WTC11 (cell line): ENCODE data around the gene HOXA13. TPM values are rescaled to one million over a fixed set of nuclear protein-coding genes. Genes with fewer than 3 reads are reported as not detected.

Experiments
- ATAC-seq: fragments of 200-7000 bp; cut with Tn5 transposase; 2 replicates; pipeline ENCODE4 v1.10.0; 2021; ENCODE audit warnings: mild to moderate bottlenecking, moderate library complexity
- CTCF ChIA-PET: fragments of 300-600 bp; sonication (Branson Sonifier 250); formaldehyde crosslinking; loops from one replicate; lab custom pipeline; 2021; ENCODE audit warnings: antibody characterized with exemption; lab: Charles Lee
- POLR2A ChIA-PET: fragments of 350-600 bp; sonication (Branson Sonifier 250); formaldehyde crosslinking; loops from one replicate; lab custom pipeline; 2021; ENCODE audit warnings: antibody characterized with exemption; lab: Charles Lee
- DNase-seq: peaks from one replicate; pipeline ENCODE4 v3.0.0; 2021; ENCODE audit warnings: low spot score
- H3K27ac Mint-ChIP-seq: 2 replicates; pipeline ENCODE4 v1.8.0; 2021; ENCODE audit warnings: mixed read lengths
- H3K27me3 Mint-ChIP-seq: 2 replicates; pipeline ENCODE4 v1.8.0; 2021; ENCODE audit warnings: low read depth, mild to moderate bottlenecking, moderate library complexity, mixed read lengths
- H3K36me3 Mint-ChIP-seq: 2 replicates; pipeline ENCODE4 v1.8.0; 2021; ENCODE audit warnings: mixed read lengths
- H3K4me1 Mint-ChIP-seq: 2 replicates; pipeline ENCODE4 v1.8.0; 2022; ENCODE audit warnings: mixed read lengths
- H3K4me3 Mint-ChIP-seq: 2 replicates; pipeline ENCODE4 v1.8.0; 2021; ENCODE audit warnings: mild to moderate bottlenecking, moderate library complexity, mixed read lengths
- H3K9me3 Mint-ChIP-seq: 2 replicates; pipeline ENCODE4 v1.8.0; 2021; ENCODE audit warnings: mixed read lengths
- ELF4 ChIP-seq: sonication (generic); formaldehyde crosslinking; IDR thresholded peaks from 2 replicates; pipeline ENCODE4 v1.8.1; 2022; ENCODE audit warnings: low read depth, mild to moderate bottlenecking, moderate library complexity, missing genetic modification reagents
- ESRRA ChIP-seq: sonication (generic); formaldehyde crosslinking; IDR thresholded peaks from 2 replicates; pipeline ENCODE4 v1.8.1; 2022; ENCODE audit warnings: mild to moderate bottlenecking, missing genetic modification reagents, borderline replicate concordance
- FOXJ3 ChIP-seq: sonication (generic); formaldehyde crosslinking; IDR thresholded peaks from 2 replicates; pipeline ENCODE4 v1.9.0; 2021; ENCODE audit warnings: missing genetic modification reagents, mild to moderate bottlenecking, borderline replicate concordance
- GRHL2 ChIP-seq: fragments of 250-450 bp; sonication (Bioruptor Pico); IDR thresholded peaks from 2 replicates; pipeline ENCODE4 v1.8.0; 2022; ENCODE audit warnings: mild to moderate bottlenecking, moderate library complexity; ENCODE audit not compliant: insufficient replicate concordance, severe bottlenecking
- IRF2 ChIP-seq: sonication (generic); formaldehyde crosslinking; IDR thresholded peaks from 2 replicates; pipeline ENCODE4 v1.8.0; 2022; ENCODE audit warnings: low read depth, missing genetic modification reagents, borderline replicate concordance
- NR1H2 ChIP-seq: sonication (generic); formaldehyde crosslinking; IDR thresholded peaks from 2 replicates; pipeline ENCODE4 v1.9.0; 2021; ENCODE audit warnings: mild to moderate bottlenecking, moderate library complexity, missing genetic modification reagents
- PRRX2 ChIP-seq: fragments of 250-450 bp; sonication (Bioruptor Pico); IDR thresholded peaks from 2 replicates; pipeline ENCODE4 v1.8.0; 2021; ENCODE audit warnings: mild to moderate bottlenecking
- TEAD4 ChIP-seq: sonication (generic); formaldehyde crosslinking; IDR thresholded peaks from 2 replicates; pipeline ENCODE4 v1.8.0; 2022; ENCODE audit warnings: mild to moderate bottlenecking, missing genetic modification reagents
- TP53 ChIP-seq: sonication (generic); formaldehyde crosslinking; IDR thresholded peaks from 2 replicates; pipeline ENCODE4 v1.8.1; 2023; ENCODE audit warnings: mild to moderate bottlenecking, missing genetic modification reagents
- ZNF671 ChIP-seq: fragments of 250-450 bp; sonication (Bioruptor Pico); IDR thresholded peaks from 2 replicates; pipeline ENCODE4 v1.8.0; 2021; ENCODE audit warnings: mild to moderate bottlenecking
- total RNA-seq: library from RNA; stranded (reverse); gene quantifications from 3 replicates; pipeline ENCODE4 v1.2.3, GENCODE V29; 2021
- TF ChIP-seq, protein P1 (sequence below): sonication (generic); formaldehyde crosslinking; IDR thresholded peaks from 2 replicates; pipeline ENCODE4 v1.8.0; 2022; ENCODE audit warnings: mild to moderate bottlenecking, missing genetic modification reagents
- TF ChIP-seq, protein P2 (sequence below): sonication (generic); formaldehyde crosslinking; IDR thresholded peaks from 2 replicates; pipeline ENCODE4 v1.8.0; 2022; ENCODE audit warnings: mild to moderate bottlenecking, missing genetic modification reagents
- TF ChIP-seq, protein P3 (sequence below): fragments of 250-450 bp; sonication (Bioruptor Pico); IDR thresholded peaks from 2 replicates; pipeline ENCODE4 v1.9.0; 2021; ENCODE audit warnings: mild to moderate bottlenecking
- TF ChIP-seq, protein P4 (sequence below): sonication (generic); formaldehyde crosslinking; IDR thresholded peaks from 2 replicates; pipeline ENCODE4 v1.8.1; 2023; ENCODE audit warnings: mild to moderate bottlenecking, missing genetic modification reagents, moderate library complexity

HOXA13 gene
- total RNA-seq, 1 experiment from 2014 or later = not detected

DNA sequence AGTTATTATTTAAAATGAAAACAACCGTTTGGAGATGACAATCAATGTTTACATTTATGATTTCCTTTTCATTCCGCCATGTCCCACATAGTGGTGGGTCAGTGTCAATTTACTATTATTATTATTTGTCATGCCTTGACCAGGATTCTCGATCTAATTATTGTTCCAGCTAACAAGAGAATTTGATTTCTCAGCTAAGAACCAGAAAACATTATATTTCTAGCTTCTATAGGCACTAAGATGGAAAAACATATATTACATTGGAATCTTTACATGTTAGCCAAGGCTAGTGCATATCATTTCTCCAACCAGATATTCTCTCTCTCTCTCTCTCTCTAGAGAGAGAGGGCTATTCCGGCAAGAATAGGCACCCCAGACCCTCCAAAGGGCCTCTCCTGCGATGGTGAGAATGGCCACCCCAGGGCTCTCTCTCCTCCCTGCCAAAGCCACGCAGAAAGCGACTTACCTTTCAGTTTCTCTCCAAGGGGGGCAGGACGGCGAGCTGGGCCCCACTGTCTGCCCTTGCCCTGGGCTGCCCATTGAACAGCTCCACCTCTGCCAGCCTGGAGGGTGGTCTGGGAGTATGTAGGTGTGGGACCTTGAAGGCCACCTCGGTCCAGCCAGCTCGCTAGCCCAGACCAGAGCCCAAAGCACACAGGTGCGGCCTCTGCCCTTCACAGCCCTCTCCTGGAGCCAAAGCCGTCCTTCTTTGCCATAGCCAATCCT is 49.9 kb downstream of the HOXA13 start:
- TF ChIP-seq FOXJ3 (CRISPR knock-in tag) (no peak), TP53 (no peak)
- TF ChIP-seq, protein P1, sequence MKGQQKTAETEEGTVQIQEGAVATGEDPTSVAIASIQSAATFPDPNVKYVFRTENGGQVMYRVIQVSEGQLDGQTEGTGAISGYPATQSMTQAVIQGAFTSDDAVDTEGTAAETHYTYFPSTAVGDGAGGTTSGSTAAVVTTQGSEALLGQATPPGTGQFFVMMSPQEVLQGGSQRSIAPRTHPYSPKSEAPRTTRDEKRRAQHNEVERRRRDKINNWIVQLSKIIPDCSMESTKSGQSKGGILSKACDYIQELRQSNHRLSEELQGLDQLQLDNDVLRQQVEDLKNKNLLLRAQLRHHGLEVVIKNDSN (CRISPR knock-in tag) = no peak
- ChIA-PET POLR2A (no interaction called here), CTCF (interaction anchor here (0.8 to 4.0 kb wide), 12 partner anchors 8 to 467 kb away, joined by 3 to 74 read pairs (median 4); partner anchors contain the start of gene HOXA9)
- Mint-ChIP-seq H3K27me3 (peaks cover 100% of the 10 kb centered on the region), H3K4me3 (peak overlapping the region; percentile 55), H3K4me1 (peaks cover 26% of the 10 kb centered on the region), H3K27ac (no peak overlapping the region), H3K36me3 (peaks cover 3% of the 10 kb centered on the region), H3K9me3 (no peaks in the 10 kb centered on the region)
- no peak for DNase-seq
- ATAC-seq = no peak

GRCh38 chr7:27148756-27149641 is 50.9 kb downstream of the HOXA13 start:
- TF ChIP-seq IRF2 (CRISPR knock-in tag) (no peak), TEAD4 (CRISPR knock-in tag) (no peak), GRHL2 (no peak), NR1H2 (no peak), ZNF671 (CRISPR knock-in tag) (no peak), ELF4 (no peak), ESRRA (CRISPR knock-in tag) (no peak)
- TF ChIP-seq, protein P2, sequence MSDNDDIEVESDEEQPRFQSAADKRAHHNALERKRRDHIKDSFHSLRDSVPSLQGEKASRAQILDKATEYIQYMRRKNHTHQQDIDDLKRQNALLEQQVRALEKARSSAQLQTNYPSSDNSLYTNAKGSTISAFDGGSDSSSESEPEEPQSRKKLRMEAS (CRISPR knock-in tag) = no peak
- TF ChIP-seq, protein P3, sequence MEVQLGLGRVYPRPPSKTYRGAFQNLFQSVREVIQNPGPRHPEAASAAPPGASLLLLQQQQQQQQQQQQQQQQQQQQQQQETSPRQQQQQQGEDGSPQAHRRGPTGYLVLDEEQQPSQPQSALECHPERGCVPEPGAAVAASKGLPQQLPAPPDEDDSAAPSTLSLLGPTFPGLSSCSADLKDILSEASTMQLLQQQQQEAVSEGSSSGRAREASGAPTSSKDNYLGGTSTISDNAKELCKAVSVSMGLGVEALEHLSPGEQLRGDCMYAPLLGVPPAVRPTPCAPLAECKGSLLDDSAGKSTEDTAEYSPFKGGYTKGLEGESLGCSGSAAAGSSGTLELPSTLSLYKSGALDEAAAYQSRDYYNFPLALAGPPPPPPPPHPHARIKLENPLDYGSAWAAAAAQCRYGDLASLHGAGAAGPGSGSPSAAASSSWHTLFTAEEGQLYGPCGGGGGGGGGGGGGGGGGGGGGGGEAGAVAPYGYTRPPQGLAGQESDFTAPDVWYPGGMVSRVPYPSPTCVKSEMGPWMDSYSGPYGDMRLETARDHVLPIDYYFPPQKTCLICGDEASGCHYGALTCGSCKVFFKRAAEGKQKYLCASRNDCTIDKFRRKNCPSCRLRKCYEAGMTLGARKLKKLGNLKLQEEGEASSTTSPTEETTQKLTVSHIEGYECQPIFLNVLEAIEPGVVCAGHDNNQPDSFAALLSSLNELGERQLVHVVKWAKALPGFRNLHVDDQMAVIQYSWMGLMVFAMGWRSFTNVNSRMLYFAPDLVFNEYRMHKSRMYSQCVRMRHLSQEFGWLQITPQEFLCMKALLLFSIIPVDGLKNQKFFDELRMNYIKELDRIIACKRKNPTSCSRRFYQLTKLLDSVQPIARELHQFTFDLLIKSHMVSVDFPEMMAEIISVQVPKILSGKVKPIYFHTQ (CRISPR knock-in tag) = no peak
- TF ChIP-seq, protein P4, sequence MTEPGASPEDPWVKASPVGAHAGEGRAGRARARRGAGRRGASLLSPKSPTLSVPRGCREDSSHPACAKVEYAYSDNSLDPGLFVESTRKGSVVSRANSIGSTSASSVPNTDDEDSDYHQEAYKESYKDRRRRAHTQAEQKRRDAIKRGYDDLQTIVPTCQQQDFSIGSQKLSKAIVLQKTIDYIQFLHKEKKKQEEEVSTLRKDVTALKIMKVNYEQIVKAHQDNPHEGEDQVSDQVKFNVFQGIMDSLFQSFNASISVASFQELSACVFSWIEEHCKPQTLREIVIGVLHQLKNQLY (CRISPR knock-in tag) = no peak
- H3K27me3 Mint-ChIP-seq = peaks cover 100% of the 10 kb centered on the region
- no peak overlapping the region for H3K4me3 Mint-ChIP-seq
- ChIA-PET POLR2A (no interaction called here), CTCF (interaction anchor here (2.3 to 4.0 kb wide), 3 partner anchors 12 to 31 kb away, joined by 8 to 74 read pairs (median 46); no protein-coding TSS in a partner anchor)
- no peaks in the 10 kb centered on the region for H3K9me3 Mint-ChIP-seq
- ATAC-seq (no peak), DNase-seq (no peak)
- H3K27ac Mint-ChIP-seq = no peak overlapping the region
- peaks cover 24% of the 10 kb centered on the region for H3K4me1 Mint-ChIP-seq
- no peaks in the 10 kb centered on the region for H3K36me3 Mint-ChIP-seq

GRCh38 chr7:27148031-27148755 is 51.7 kb downstream of the HOXA13 start:
- H3K36me3 Mint-ChIP-seq = no peaks in the 10 kb centered on the region
- no peaks in the 10 kb centered on the region for H3K9me3 Mint-ChIP-seq
- no peak overlapping the region for H3K27ac Mint-ChIP-seq
- ChIA-PET POLR2A (no interaction called here), CTCF (interaction anchor here (2.3 to 3.5 kb wide), 2 partner anchors 13 to 32 kb away, joined by 8 to 46 read pairs; no protein-coding TSS in a partner anchor)
- TF ChIP-seq PRRX2 (CRISPR knock-in tag) = no peak
- no peak for DNase-seq
- peak overlapping the region; percentile 65 for H3K4me3 Mint-ChIP-seq
- ATAC-seq = no peak
- peaks cover 26% of the 10 kb centered on the region for H3K4me1 Mint-ChIP-seq
- H3K27me3 Mint-ChIP-seq = peaks cover 100% of the 10 kb centered on the region
